ENCODE results near the gene FIGLA.

DNA sequence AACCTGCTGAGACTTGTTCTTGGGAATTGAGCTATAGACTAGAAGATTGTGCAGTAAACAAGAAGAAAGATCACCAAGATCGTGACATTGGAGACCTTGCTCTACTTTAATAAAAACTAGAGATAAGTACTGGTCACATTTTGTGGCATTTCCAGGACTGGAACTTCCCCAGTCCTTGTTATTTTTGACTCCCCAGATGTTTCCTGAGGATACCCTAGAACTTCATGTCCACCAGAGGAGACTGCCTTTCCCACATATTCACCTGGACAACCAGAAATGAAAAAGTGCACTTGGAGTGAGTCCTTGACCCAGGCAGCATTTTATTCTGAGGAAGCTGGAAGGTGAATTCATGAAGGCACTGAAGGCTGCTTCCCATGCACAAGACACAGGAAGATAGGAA, 39.5 kb upstream of the FIGLA start:
- TF ChIP-seq, protein P1, sequence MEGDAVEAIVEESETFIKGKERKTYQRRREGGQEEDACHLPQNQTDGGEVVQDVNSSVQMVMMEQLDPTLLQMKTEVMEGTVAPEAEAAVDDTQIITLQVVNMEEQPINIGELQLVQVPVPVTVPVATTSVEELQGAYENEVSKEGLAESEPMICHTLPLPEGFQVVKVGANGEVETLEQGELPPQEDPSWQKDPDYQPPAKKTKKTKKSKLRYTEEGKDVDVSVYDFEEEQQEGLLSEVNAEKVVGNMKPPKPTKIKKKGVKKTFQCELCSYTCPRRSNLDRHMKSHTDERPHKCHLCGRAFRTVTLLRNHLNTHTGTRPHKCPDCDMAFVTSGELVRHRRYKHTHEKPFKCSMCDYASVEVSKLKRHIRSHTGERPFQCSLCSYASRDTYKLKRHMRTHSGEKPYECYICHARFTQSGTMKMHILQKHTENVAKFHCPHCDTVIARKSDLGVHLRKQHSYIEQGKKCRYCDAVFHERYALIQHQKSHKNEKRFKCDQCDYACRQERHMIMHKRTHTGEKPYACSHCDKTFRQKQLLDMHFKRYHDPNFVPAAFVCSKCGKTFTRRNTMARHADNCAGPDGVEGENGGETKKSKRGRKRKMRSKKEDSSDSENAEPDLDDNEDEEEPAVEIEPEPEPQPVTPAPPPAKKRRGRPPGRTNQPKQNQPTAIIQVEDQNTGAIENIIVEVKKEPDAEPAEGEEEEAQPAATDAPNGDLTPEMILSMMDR (IDR thresholded peaks at IDR 0.05) = no peak
- TF ChIP-seq POLR2A (IDR thresholded peaks at IDR 0.05) = no peak

Data from testis (tissue), 2 donors.